Trophoblast cell (in vitro differentiated cells and primary cell): Measurements from ENCODE around the gene LEAP2.

Source experiments
- DNase-seq, 2 donors: peaks; one replicate each; pipeline ENCODE4 v3.0.0-alpha.2; 2016
- H2AFZ ChIP-seq: 2 replicates; pipeline ENCODE4 v1.6.1; 2013; ENCODE audit warnings: low read length, moderate library complexity, mild to moderate bottlenecking; ENCODE audit not compliant: insufficient read depth, poor library complexity
- H2AK5ac ChIP-seq: 2 replicates; pipeline ENCODE4 v1.6.1; 2013; ENCODE audit warnings: mild to moderate bottlenecking, low read length
- H2BK120ac ChIP-seq: 2 replicates; pipeline ENCODE4 v1.6.1; 2013; ENCODE audit warnings: low read length, mild to moderate bottlenecking, moderate library complexity; ENCODE audit not compliant: insufficient read depth, poor library complexity
- H2BK12ac ChIP-seq: 2 replicates; pipeline ENCODE4 v1.6.1; 2013; ENCODE audit warnings: mild to moderate bottlenecking, low read length, moderate library complexity
- H2BK5ac ChIP-seq: 2 replicates; pipeline ENCODE4 v1.6.1; 2013; ENCODE audit warnings: low read length, low read depth, moderate library complexity, mild to moderate bottlenecking; ENCODE audit not compliant: poor library complexity
- H3K14ac ChIP-seq: 2 replicates; pipeline ENCODE4 v1.6.1; 2013; ENCODE audit warnings: mild to moderate bottlenecking, low read length
- H3K18ac ChIP-seq: 2 replicates; pipeline ENCODE4 v1.6.1; 2013; ENCODE audit warnings: mild to moderate bottlenecking, low read length
- H3K23ac ChIP-seq: 2 replicates; pipeline ENCODE4 v1.6.1; 2013; ENCODE audit warnings: low read length
- H3K27ac ChIP-seq: 2 replicates; pipeline ENCODE4 v1.5.1; 2013; ENCODE audit warnings: low read depth, mild to moderate bottlenecking, inconsistent platforms, low read length, moderate library complexity
- H3K27me3 ChIP-seq: 2 replicates; pipeline ENCODE4 v1.6.1; 2013; ENCODE audit warnings: inconsistent platforms, mild to moderate bottlenecking, low read length, moderate library complexity; ENCODE audit not compliant: insufficient read depth
- H3K36me3 ChIP-seq, 2 experiments: 1 replicate in 1 of 2; 2 replicates in 1 of 2; pipeline ENCODE4 v1.6.1; 2013; ENCODE audit warnings: low read length in 2 of 2, mild to moderate bottlenecking in 2 of 2, moderate library complexity in 1 of 2; ENCODE audit not compliant: insufficient read depth in 2 of 2, control insufficient read depth in 1 of 2
- H3K4ac ChIP-seq: 2 replicates; pipeline ENCODE4 v1.6.1; 2013; ENCODE audit warnings: low read depth, mild to moderate bottlenecking, low read length, moderate library complexity
- H3K4me1 ChIP-seq, 2 experiments: 1 replicate in 1 of 2; 2 replicates in 1 of 2; pipeline ENCODE4 v1.6.1; 2013; ENCODE audit warnings: low read length in 2 of 2, mild to moderate bottlenecking in 2 of 2, moderate library complexity in 1 of 2; ENCODE audit not compliant: insufficient read depth in 2 of 2, control insufficient read depth in 1 of 2
- H3K4me2 ChIP-seq: 2 replicates; pipeline ENCODE4 v1.6.1; 2013; ENCODE audit warnings: inconsistent platforms, mild to moderate bottlenecking, low read length, moderate library complexity
- H3K4me3 ChIP-seq: 2 replicates; pipeline ENCODE4 v1.5.1; 2013; ENCODE audit warnings: mild to moderate bottlenecking, low read depth, low read length, inconsistent platforms
- H3K79me1 ChIP-seq: one replicate; pipeline ENCODE4 v1.6.1; 2013; ENCODE audit warnings: low read length
- H3K79me2 ChIP-seq: 2 replicates; pipeline ENCODE4 v1.6.1; 2013; ENCODE audit warnings: low read length, mild to moderate bottlenecking; ENCODE audit not compliant: control insufficient read depth, insufficient read depth, poor library complexity
- H3K9ac ChIP-seq: 2 replicates; pipeline ENCODE4 v1.6.1; 2013; ENCODE audit warnings: mild to moderate bottlenecking, low read length
- H3K9me3 ChIP-seq: 2 replicates; pipeline ENCODE4 v1.6.1; 2013; ENCODE audit warnings: low read depth, mild to moderate bottlenecking, control low read depth, inconsistent platforms, low read length; ENCODE audit not compliant: insufficient read depth
- H4K12ac ChIP-seq: 2 replicates; pipeline ENCODE4 v1.6.1; 2013; ENCODE audit warnings: low read depth, mild to moderate bottlenecking, low read length, moderate library complexity
- H4K8ac ChIP-seq: 2 replicates; pipeline ENCODE4 v1.6.1; 2013; ENCODE audit warnings: low read depth, mild to moderate bottlenecking, low read length, moderate library complexity
- H4K91ac ChIP-seq: one replicate; pipeline ENCODE4 v1.6.1; 2013; ENCODE audit warnings: low read depth, mild to moderate bottlenecking, low read length, moderate library complexity
- WGBS: extraction: QIAGEN DNeasy Blood & Tissue Kit; methylation state at CpG from one replicate; pipeline ENCODE4 v1.1.7; 2013; ENCODE audit warnings: missing lambda C conversion rate; ENCODE audit not compliant: insufficient read length, insufficient coverage; ENCODE audit errors: extremely low coverage; 5-methylcytosine and 5-hydroxymethylcytosine counted together

LEAP2 gene

GRCh38 chr5:132898094-132898493, 24.6 kb downstream of the LEAP2 start:
- H3K4me3 ChIP-seq, result no peak overlapping the region
- no peaks in the 10 kb centered on the region for H3K79me2 ChIP-seq
- H3K9me3 ChIP-seq, result no peaks in the 10 kb centered on the region
- H3K27ac ChIP-seq, result no peak overlapping the region
- no peak overlapping the region for H3K14ac ChIP-seq
- no peak overlapping the region for H2AK5ac ChIP-seq
- H2BK12ac ChIP-seq, result no peak overlapping the region
- H2BK120ac ChIP-seq, result no peak overlapping the region
- H4K8ac ChIP-seq, result no peak overlapping the region
- H3K36me3 ChIP-seq, result peaks cover 31 to 38% of the 10 kb centered on the region in 2 experiments
- H4K91ac ChIP-seq, result no peak overlapping the region
- H2AFZ ChIP-seq, result no peak overlapping the region
- no peak overlapping the region for H3K4me2 ChIP-seq
- no peaks in the 10 kb centered on the region for H3K79me1 ChIP-seq
- no peak for DNase-seq
- no peak overlapping the region for H2BK5ac ChIP-seq
- H4K12ac ChIP-seq, result no peak overlapping the region
- H3K18ac ChIP-seq, result no peak overlapping the region
- no peaks in the 10 kb centered on the region for H3K27me3 ChIP-seq
- WGBS, result no CpG with 5 or more reads among the region's 3 CpGs
- H3K23ac ChIP-seq, result no peak overlapping the region
- H3K4me1 ChIP-seq, result no peaks in the 10 kb centered on the region
- H3K4ac ChIP-seq, result no peak overlapping the region
- H3K9ac ChIP-seq, result no peak overlapping the region

- H2BK120ac ChIP-seq, result no peak overlapping the region
- H2AFZ ChIP-seq, result no peak overlapping the region
- H4K8ac ChIP-seq, result no peak overlapping the region
- no peaks in the 10 kb centered on the region for H3K27me3 ChIP-seq
- H3K4me2 ChIP-seq, result no peak overlapping the region
- H3K79me1 ChIP-seq, result no peaks in the 10 kb centered on the region
- no peak overlapping the region for H3K4me3 ChIP-seq
- no peak overlapping the region for H2BK5ac ChIP-seq
- no CpG with 5 or more reads among the region's 4 CpGs for WGBS
- H2BK12ac ChIP-seq, result no peak overlapping the region
- H4K12ac ChIP-seq, result no peak overlapping the region
- no peak overlapping the region for H3K4ac ChIP-seq
- no peak overlapping the region for H2AK5ac ChIP-seq
- no peak overlapping the region for H3K27ac ChIP-seq
- H4K91ac ChIP-seq, result no peak overlapping the region
- no peak for DNase-seq
- H3K79me2 ChIP-seq, result no peaks in the 10 kb centered on the region
- H3K36me3 ChIP-seq, result peaks cover 28 to 31% of the 10 kb centered on the region in 2 experiments
- H3K9me3 ChIP-seq, result no peaks in the 10 kb centered on the region
- no peak overlapping the region for H3K23ac ChIP-seq
- no peak overlapping the region for H3K14ac ChIP-seq
- H3K4me1 ChIP-seq, result no peaks in the 10 kb centered on the region
- H3K9ac ChIP-seq, result no peak overlapping the region
- no peak overlapping the region for H3K18ac ChIP-seq
Measured at GRCh38 chr5:132901036-132901435, 27.6 kb downstream of the LEAP2 start.

GRCh38 chr5:132901730-132902129, 28.3 kb downstream of the LEAP2 start:
- no peaks in the 10 kb centered on the region for H3K27me3 ChIP-seq
- H3K9ac ChIP-seq, result no peak overlapping the region
- H2BK120ac ChIP-seq, result no peak overlapping the region
- H3K18ac ChIP-seq, result no peak overlapping the region
- H2AFZ ChIP-seq, result no peak overlapping the region
- no peak overlapping the region for H3K14ac ChIP-seq
- no peaks in the 10 kb centered on the region for H3K9me3 ChIP-seq
- no peak overlapping the region for H4K91ac ChIP-seq
- H4K8ac ChIP-seq, result no peak overlapping the region
- no peaks in the 10 kb centered on the region for H3K79me1 ChIP-seq
- no peak overlapping the region for H2BK5ac ChIP-seq
- peaks cover 24 to 27% of the 10 kb centered on the region in 2 experiments for H3K36me3 ChIP-seq
- H2BK12ac ChIP-seq, result no peak overlapping the region
- no CpG with 5 or more reads among the region's 3 CpGs for WGBS
- no peak overlapping the region for H3K27ac ChIP-seq
- no peak overlapping the region for H3K4me3 ChIP-seq
- H3K79me2 ChIP-seq, result no peaks in the 10 kb centered on the region
- H3K4ac ChIP-seq, result no peak overlapping the region
- no peak overlapping the region for H3K23ac ChIP-seq
- H3K4me2 ChIP-seq, result no peak overlapping the region
- no peak overlapping the region for H2AK5ac ChIP-seq
- H3K4me1 ChIP-seq, result no peaks in the 10 kb centered on the region
- DNase-seq, result no peak
- no peak overlapping the region for H4K12ac ChIP-seq

GRCh38 chr5:132905938-132906337, 32.5 kb downstream of the LEAP2 start:
- no peak overlapping the region for H4K91ac ChIP-seq
- no peak overlapping the region for H2BK120ac ChIP-seq
- H3K23ac ChIP-seq, result no peak overlapping the region
- no peaks in the 10 kb centered on the region for H3K9me3 ChIP-seq
- no peak overlapping the region for H3K14ac ChIP-seq
- no peak overlapping the region for H2AFZ ChIP-seq
- no peaks in the 10 kb centered on the region for H3K79me1 ChIP-seq
- peak; percentile 88 to 95 for DNase-seq
- no peak overlapping the region for H2BK5ac ChIP-seq
- H3K4me1 ChIP-seq, result no peaks in the 10 kb centered on the region
- H3K4ac ChIP-seq, result no peak overlapping the region
- no peak overlapping the region for H4K8ac ChIP-seq
- no peak overlapping the region for H3K9ac ChIP-seq
- no peak overlapping the region for H2AK5ac ChIP-seq
- no peak overlapping the region for H3K4me3 ChIP-seq
- no peaks in the 10 kb centered on the region for H3K79me2 ChIP-seq
- no peak overlapping the region for H3K27ac ChIP-seq
- no peak overlapping the region for H3K18ac ChIP-seq
- no peak overlapping the region for H2BK12ac ChIP-seq
- no peak overlapping the region for H3K4me2 ChIP-seq
- H3K27me3 ChIP-seq, result no peaks in the 10 kb centered on the region
- H4K12ac ChIP-seq, result no peak overlapping the region
- no CpG with 5 or more reads among the region's 2 CpGs for WGBS
- peaks cover 11 to 13% of the 10 kb centered on the region in 2 experiments for H3K36me3 ChIP-seq
